Measurements from ENCODE around the gene MR1.

Gene MR1

GRCh38 chr1:181107711-181108110, 73.9 kb downstream of the MR1 start:
- DNase-seq (ENCODE audit: low read depth in 2 of 2) = no peak

DNA sequence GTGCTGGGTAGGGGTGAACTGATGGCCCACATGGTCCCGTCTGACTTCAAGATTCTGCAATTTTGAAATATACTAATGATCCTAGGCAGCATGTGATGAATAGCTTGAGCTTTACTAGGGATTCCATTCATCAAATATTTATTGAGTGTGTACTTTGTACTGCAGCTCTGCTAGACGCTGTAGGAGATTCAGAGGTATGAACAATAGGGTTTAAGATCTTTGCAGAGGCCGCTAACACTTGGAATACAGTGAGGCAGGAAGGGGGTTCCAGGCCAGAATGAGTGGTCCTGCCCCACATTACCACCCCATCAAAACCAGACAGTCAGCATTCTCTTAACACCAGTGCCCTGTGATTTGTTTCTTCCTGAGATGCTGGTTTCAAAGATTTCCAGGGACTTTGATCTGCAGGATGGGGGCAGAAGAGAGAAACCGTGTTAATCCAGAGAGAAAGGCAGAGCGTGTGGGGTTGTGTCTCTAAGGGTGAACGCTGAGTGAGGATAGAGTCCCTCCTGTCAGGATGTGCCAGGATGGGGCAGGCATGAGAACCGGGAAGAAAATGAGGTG, 74.6 kb downstream of the MR1 start:
- DNase-seq (ENCODE audit: low read depth in 2 of 2) = no peak

GRCh38 chr1:181110013-181110412, 76.2 kb downstream of the MR1 start:
- DNase-seq (ENCODE audit: low read depth in 2 of 2) = no peak
